Measurements from ENCODE around the gene RREB1.

RREB1 gene

GRCh38 chr6:7138046-7138531 is 30.3 kb downstream of the RREB1 start:
- Histone ChIP-seq H3K36me3 (ENCODE audit: low read length) (no peaks in the 10 kb centered on the region), H3F3A (ENCODE audit: insufficient read depth) (peaks cover 11% of the 10 kb centered on the region; the same call in 1 of the 2 replicates), H3K9me3 (ENCODE audit: insufficient read depth, low read length) (no peaks in the 10 kb centered on the region), H3K4me2 (ENCODE audit: low read depth, low read length, poor library complexity, severe bottlenecking) (no peak overlapping the region), H3K27ac (ENCODE audit: low read depth, low read length) (no peak overlapping the region), H2AFZ (ENCODE audit: low read depth, low read length, severe bottlenecking) (no peak overlapping the region), H3K4me3 (ENCODE audit: insufficient read depth, low read length, poor library complexity, severe bottlenecking) (no peak overlapping the region), H3K79me2 (ENCODE audit: insufficient read depth, low read length) (no peaks in the 10 kb centered on the region), H3K9ac (ENCODE audit: low read length) (no peak overlapping the region), H4K20me1 (ENCODE audit: low read depth, low read length) (peaks cover 26% of the 10 kb centered on the region), H3K27me3 (ENCODE audit: low read length) (no peaks in the 10 kb centered on the region), H3K9me2 (replicated peaks; ENCODE audit: insufficient read depth, low read length) (no peaks in the 10 kb centered on the region)
- TF ChIP-seq, protein P1, sequence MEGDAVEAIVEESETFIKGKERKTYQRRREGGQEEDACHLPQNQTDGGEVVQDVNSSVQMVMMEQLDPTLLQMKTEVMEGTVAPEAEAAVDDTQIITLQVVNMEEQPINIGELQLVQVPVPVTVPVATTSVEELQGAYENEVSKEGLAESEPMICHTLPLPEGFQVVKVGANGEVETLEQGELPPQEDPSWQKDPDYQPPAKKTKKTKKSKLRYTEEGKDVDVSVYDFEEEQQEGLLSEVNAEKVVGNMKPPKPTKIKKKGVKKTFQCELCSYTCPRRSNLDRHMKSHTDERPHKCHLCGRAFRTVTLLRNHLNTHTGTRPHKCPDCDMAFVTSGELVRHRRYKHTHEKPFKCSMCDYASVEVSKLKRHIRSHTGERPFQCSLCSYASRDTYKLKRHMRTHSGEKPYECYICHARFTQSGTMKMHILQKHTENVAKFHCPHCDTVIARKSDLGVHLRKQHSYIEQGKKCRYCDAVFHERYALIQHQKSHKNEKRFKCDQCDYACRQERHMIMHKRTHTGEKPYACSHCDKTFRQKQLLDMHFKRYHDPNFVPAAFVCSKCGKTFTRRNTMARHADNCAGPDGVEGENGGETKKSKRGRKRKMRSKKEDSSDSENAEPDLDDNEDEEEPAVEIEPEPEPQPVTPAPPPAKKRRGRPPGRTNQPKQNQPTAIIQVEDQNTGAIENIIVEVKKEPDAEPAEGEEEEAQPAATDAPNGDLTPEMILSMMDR (IDR thresholded peaks at IDR 0.05; ENCODE audit: insufficient read depth, low read length, poor library complexity, severe bottlenecking), result no peak
- no peak for TF ChIP-seq EZH2phosphoT487 (conservative IDR thresholded peaks at IDR 0.05; ENCODE audit: low read length)

GRCh38 chr6:7138921-7139358 is 31.2 kb downstream of the RREB1 start:
- H3K79me2 ChIP-seq (ENCODE audit: insufficient read depth, low read length), result no peaks in the 10 kb centered on the region
- no peaks in the 10 kb centered on the region for H3K9me3 ChIP-seq (ENCODE audit: insufficient read depth, low read length)
- no peak overlapping the region for H3K9ac ChIP-seq (ENCODE audit: low read length)
- no peak overlapping the region for H3K4me3 ChIP-seq (ENCODE audit: insufficient read depth, low read length, poor library complexity, severe bottlenecking)
- TF ChIP-seq, protein P1 (IDR thresholded peaks at IDR 0.05; ENCODE audit: insufficient read depth, low read length, poor library complexity, severe bottlenecking), result no peak
- no peak for TF ChIP-seq EZH2phosphoT487 (conservative IDR thresholded peaks at IDR 0.05; ENCODE audit: low read length)
- no peaks in the 10 kb centered on the region for H3K27me3 ChIP-seq (ENCODE audit: low read length)
- H3K36me3 ChIP-seq (ENCODE audit: low read length), result no peaks in the 10 kb centered on the region
- H3K27ac ChIP-seq (ENCODE audit: low read depth, low read length), result no peak overlapping the region
- H3K9me2 ChIP-seq (replicated peaks; ENCODE audit: insufficient read depth, low read length), result no peaks in the 10 kb centered on the region
- H4K20me1 ChIP-seq (ENCODE audit: low read depth, low read length), result peaks cover 24% of the 10 kb centered on the region
- H3K4me2 ChIP-seq (ENCODE audit: low read depth, low read length, poor library complexity, severe bottlenecking), result no peak overlapping the region
- H3F3A ChIP-seq (ENCODE audit: insufficient read depth), result peaks cover 11% of the 10 kb centered on the region
- no peak overlapping the region for H2AFZ ChIP-seq (ENCODE audit: low read depth, low read length, severe bottlenecking)

- no peaks in the 10 kb centered on the region for H3K27me3 ChIP-seq (ENCODE audit: low read length)
- TF ChIP-seq EZH2phosphoT487 (conservative IDR thresholded peaks at IDR 0.05; ENCODE audit: low read length), result no peak
- TF ChIP-seq, protein P1 (IDR thresholded peaks at IDR 0.05; ENCODE audit: insufficient read depth, low read length, poor library complexity, severe bottlenecking), result no peak
- peaks cover 22% of the 10 kb centered on the region for H4K20me1 ChIP-seq (ENCODE audit: low read depth, low read length)
- H3K9me2 ChIP-seq (replicated peaks; ENCODE audit: insufficient read depth, low read length), result no peaks in the 10 kb centered on the region
- H3K9ac ChIP-seq (ENCODE audit: low read length), result no peak overlapping the region
- peaks cover 17% of the 10 kb centered on the region for H3F3A ChIP-seq (ENCODE audit: insufficient read depth)
- H3K27ac ChIP-seq (ENCODE audit: low read depth, low read length), result no peak overlapping the region
- H3K4me2 ChIP-seq (ENCODE audit: low read depth, low read length, poor library complexity, severe bottlenecking), result peak overlapping the region; percentile 64
- H3K79me2 ChIP-seq (ENCODE audit: insufficient read depth, low read length), result no peaks in the 10 kb centered on the region
- no peak overlapping the region for H2AFZ ChIP-seq (ENCODE audit: low read depth, low read length, severe bottlenecking)
- no peaks in the 10 kb centered on the region for H3K9me3 ChIP-seq (ENCODE audit: insufficient read depth, low read length)
- H3K4me3 ChIP-seq (ENCODE audit: insufficient read depth, low read length, poor library complexity, severe bottlenecking), result no peak overlapping the region
- H3K36me3 ChIP-seq (ENCODE audit: low read length), result no peaks in the 10 kb centered on the region
These were observed 32.2 kb downstream of the RREB1 start for GRCh38 chr6:7139835-7140470.
